ENCODE results near the gene TARBP2.

DNA sequence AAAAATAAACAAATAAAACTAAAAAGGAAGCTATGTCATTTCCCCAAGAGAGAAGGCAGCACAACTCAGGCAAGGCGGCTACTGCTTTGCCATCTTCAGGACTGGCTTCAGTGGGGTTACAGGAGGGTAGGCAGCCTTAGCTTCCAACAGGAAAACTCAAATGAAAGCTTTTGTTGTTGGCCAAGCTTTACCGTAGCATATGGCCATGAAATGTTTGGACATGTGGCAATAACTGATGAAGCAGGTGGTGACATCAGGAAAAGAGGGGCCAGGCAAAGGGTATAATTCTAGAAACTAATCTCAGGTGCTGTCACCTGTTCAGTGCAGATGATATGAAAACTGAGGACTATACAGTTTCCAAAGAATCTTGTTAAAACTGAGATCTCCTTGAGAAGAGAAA lies 29.0 kb downstream of the TARBP2 start:
- no peak for TF ChIP-seq YY1 (IDR thresholded peaks at IDR 0.05; ENCODE audit: low read depth)
- TF ChIP-seq CHD2 (IDR thresholded peaks at IDR 0.05; ENCODE audit: low read length, partially characterized antibody), result no peak
- no peak for TF ChIP-seq ELF1 (IDR thresholded peaks at IDR 0.05)

Data from SK-N-SH (cell line).